LNCAP (cell line): ENCODE measurements around the gene MRLN.

Source experiments
- TF ChIP-seq, protein P1 (sequence below): fragments of 450-650 bp; IDR thresholded peaks from 2 replicates; pipeline ENCODE4 v1.5.1; 2017; ENCODE audit warnings: mild to moderate bottlenecking

The MRLN gene

DNA sequence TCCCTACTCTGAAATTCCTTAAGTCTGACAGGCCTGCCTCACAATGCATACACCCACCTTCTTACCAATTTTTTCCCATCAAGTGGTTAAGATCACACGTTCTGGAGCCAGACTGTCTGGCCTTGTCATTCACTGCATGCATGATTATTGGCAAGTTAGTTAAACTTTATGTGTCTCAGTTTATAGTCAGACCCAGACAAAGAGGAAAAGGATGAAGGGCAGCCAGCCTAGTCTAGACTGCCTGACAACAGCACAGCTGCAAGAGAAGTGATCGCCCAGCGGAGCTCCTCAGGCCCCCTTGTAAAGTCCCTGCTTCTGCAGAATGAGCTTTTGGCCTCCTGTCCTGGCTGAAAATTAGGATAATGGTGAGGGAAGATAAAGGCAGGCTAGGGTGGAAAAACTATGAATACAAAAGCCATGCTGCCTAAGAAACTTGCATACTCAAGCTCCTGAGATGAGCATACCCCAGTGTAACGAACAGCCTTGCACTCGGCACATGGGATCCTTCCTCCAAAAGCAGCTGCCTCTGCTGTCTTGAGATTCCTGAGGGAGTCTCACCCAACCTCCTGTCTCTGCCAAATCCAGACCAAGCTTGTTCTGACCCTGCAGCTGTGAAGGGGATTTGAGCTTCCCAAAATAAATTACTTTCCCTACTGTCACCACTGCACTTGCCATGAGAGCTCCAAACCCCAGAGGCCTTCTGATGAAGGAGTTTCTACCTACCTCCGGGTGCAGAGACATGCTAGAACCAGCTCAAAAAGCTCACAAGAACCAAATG lies 26.7 kb upstream of the MRLN start:
- TF ChIP-seq, protein P1, sequence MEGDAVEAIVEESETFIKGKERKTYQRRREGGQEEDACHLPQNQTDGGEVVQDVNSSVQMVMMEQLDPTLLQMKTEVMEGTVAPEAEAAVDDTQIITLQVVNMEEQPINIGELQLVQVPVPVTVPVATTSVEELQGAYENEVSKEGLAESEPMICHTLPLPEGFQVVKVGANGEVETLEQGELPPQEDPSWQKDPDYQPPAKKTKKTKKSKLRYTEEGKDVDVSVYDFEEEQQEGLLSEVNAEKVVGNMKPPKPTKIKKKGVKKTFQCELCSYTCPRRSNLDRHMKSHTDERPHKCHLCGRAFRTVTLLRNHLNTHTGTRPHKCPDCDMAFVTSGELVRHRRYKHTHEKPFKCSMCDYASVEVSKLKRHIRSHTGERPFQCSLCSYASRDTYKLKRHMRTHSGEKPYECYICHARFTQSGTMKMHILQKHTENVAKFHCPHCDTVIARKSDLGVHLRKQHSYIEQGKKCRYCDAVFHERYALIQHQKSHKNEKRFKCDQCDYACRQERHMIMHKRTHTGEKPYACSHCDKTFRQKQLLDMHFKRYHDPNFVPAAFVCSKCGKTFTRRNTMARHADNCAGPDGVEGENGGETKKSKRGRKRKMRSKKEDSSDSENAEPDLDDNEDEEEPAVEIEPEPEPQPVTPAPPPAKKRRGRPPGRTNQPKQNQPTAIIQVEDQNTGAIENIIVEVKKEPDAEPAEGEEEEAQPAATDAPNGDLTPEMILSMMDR: no peak

DNA sequence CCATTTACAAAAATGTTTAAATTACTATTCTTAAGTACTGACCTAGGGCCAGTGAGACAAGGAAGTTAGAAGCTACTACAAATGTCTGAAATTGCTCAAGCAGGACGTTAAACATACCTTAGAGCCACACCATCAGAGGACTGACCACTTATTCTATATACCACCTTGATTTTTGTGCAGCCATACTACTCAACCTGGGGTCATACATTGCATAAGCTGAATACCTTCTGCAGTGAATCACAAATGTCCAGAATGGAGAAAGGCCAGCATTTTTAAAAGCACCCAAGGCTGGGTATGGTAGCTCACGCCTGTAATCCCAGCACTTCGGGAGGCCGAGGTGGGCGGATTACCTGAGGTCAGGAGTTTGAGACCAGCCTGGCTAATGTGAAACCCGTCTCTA lies 21.2 kb upstream of the MRLN start:
- TF ChIP-seq, protein P1: no peak

DNA sequence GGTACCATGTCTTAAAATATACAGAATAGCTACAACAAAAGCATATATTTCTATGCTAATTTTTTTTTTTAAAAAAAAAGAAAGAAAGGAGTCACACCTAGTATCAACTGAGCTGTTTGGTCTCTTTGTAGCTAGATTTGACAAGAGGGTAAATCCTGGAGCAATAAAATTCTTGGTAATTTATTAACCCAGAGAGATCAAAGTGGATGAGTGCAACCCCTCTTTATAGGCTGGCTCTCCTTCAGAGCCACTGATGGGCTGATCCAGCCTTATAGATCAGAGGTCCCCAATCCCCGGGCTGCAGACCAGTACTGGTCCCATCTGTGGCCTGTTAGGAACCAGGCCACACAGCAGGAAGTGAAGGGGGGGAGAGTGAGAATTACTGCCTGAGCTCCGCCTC lies 19.8 kb upstream of the MRLN start:
- TF ChIP-seq, protein P1: no peak

- TF ChIP-seq, protein P1: no peak
Measured at GRCh38 chr10:59771162-59771807, 18.0 kb upstream of the MRLN start.

- TF ChIP-seq, protein P1: no peak
Measured at GRCh38 chr10:59770689-59771088, 17.4 kb upstream of the MRLN start.

- TF ChIP-seq, protein P1: no peak
Measured at GRCh38 chr10:59762505-59762904, 9.2 kb upstream of the MRLN start.

DNA sequence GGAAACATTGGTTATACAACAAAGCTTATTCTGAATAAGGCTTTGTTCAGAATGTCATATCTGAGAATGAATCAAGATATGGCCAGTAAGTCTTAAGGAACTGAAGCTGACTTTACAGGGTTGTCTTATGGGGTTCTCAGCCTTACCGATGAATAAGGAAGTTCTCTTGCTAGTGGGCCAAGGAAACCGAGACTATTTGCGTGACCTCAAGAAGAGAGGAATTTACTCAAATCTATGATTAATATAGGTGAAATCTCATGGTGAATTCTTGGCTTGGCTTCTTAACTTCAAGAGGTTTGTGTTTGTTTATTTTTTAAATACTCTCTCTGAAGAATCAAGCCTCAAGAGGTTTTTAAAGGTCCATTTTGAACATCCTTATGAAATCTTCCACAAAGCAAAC lies 4.7 kb upstream of the MRLN start:
- TF ChIP-seq, protein P1: no peak
